AG08396 (cell line): ENCODE results near the gene POTEF.
"Not testable (repeated sequence)": the region's sequence is repeated elsewhere in the genome, so short reads cannot be mapped to it uniquely, and the experiment has no call there.

Source experiments
- DNase-seq: peaks from one replicate; pipeline ENCODE4 v3.0.0; 2012; ENCODE audit warnings: low spot score, mixed read lengths

POTEF gene

DNA sequence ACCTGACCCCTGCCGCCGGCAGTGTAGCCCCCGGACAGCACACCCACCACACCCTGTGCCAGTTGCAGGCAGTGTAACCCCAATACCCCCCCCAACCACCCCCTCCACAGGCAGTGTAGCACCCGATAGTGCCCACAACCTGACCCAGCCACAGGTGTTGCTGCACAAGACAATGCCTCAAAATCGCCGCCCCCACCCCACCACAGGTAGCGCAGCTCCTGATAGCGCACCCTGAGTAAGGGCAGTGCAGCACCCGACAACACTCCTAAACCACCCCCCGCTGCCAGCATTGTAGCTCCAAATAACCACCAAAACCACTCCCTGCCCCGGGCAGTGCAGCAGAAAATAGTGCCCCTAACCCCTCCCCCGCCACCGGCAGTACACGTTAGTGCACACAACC is 558 bp downstream of the POTEF start:
- not testable (repeated sequence) for DNase-seq

DNA sequence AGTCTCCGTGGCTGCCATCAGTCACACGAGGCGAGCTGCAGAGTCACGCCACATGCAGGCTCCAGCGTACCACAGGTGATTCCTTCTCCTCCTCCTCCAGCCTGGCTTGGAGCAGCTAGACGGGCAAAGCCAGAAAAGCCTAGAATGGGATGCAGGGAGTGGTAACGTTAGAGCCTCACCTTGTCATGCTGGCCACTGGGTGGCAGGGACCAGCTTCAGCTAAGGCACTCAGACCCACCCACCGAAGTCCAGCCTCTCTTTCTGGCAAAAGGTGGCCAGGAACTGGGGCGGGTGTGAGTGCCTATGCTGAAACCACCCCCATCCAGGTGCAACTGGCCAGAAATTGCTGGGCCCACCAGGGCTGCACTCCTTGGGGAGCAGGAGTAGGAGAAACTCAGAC is 1.3 kb downstream of the POTEF start:
- not testable (repeated sequence) for DNase-seq

DNA sequence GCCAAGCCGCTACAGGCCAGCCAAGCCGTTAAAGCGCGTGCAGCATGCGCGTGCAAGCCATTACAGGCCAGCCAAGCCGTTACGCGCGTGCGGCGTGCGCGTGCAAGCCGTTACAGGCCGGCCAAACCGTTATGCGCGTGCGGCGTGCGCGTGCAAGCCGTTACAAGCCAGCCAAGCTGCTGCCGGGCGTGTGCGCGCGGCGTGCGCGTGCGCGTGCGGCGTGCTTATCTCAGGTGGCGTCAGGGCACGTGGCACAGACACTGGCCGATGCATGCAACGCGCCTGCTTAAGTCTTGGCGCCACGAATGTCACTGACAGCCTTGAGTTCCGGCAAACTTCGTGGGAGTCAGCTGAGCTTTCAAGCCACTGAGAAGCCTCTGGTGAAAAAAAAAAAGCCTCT is 8.1 kb downstream of the POTEF start:
- DNase-seq, result not testable (repeated sequence)

DNA sequence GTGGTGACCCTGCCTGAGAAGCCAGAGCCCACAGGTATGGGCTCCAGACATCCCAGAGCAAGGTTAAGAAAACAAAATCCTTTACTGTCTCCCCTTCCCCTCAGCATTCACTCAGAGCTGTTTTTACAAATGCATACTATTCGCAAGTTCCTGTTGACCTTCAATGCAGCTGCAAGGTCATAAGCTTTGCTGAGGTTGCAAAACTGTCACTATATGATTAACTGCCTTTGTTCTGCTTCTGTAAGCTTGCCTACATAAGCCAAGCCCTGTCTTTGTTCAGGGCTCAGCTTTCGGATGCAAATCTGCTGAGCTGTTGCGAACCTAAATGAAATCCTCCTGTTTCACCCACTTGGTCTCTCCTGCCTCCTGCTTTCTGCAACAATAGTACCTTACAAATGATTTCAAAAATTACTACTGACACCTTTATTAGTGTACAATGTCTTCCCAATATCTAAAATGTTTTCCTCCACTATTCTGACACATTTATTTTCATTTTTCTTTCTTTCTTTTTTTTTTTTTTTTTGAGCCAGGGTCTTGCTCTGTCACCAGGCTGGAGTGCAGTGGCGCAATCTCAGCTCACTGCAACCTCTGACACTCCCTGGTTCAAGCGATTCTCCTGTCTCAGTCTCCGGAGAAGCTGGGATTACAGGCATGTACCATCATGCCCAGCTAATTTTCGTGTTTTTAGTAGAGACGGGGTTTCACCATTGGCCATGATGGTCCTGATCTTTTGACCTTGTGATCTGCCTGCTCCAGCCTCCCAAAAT is 26.2 kb downstream of the POTEF start:
- DNase-seq, result not testable (repeated sequence)

DNA sequence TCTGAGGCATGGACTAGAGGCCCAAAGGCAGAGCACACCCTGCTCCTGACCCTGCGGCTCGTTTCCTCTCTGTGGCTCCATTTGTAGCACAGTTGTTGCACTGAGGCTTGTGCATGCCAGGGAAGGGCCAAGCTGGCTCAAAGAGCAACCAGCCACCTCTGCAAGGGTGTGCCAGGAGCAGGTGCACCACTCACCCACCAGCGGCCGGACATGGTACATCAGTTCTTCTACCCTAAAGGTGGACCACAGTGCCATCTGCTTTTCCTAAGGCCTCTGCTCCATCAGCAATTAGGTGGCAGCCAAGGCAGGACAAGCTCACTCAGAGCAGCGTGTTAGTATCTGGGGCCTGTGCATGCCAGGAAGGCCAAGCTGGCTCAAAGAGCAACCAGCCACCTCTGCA is 66.4 kb downstream of the POTEF start:
- DNase-seq, result not testable (repeated sequence)

DNA sequence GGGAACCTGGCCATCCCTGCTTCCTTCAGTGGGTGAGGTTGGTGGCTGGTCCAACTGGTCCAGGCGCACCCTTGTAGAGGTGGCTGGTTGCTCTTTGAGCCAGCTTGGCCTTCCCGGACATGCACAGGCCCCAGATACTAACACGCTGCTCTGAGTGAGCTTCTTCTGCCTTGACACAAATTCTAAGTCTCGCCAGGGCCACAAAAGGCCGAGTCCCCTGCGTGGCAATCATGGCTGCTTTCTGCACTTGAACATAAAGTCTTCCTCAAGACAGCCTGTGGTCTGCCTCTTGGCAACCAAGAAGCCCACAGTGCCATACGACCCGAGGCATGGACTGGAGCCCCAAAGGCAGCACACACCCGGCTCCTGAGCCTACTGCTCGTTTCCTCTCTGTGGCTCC is 69.0 kb downstream of the POTEF start:
- DNase-seq, result not testable (repeated sequence)

DNA sequence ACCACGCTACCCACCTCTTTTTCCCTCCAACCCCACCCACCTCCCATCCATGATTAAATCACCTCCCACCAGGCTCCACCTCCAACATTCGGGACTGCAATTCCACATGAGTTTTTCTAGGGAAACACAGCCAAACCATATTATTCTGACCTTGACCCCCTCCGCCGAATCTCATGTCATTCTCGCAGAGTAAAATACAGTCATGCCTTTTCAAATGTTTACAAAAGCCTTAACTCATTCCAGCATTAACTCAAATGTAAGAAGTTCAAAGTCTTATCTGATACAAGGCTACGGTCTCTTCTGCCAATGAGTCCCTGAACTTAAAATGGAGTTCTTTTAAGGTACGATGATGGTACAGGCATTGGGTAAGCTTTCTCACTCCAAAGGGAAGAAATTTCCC is 72.7 kb downstream of the POTEF start:
- not testable (repeated sequence) for DNase-seq

DNA sequence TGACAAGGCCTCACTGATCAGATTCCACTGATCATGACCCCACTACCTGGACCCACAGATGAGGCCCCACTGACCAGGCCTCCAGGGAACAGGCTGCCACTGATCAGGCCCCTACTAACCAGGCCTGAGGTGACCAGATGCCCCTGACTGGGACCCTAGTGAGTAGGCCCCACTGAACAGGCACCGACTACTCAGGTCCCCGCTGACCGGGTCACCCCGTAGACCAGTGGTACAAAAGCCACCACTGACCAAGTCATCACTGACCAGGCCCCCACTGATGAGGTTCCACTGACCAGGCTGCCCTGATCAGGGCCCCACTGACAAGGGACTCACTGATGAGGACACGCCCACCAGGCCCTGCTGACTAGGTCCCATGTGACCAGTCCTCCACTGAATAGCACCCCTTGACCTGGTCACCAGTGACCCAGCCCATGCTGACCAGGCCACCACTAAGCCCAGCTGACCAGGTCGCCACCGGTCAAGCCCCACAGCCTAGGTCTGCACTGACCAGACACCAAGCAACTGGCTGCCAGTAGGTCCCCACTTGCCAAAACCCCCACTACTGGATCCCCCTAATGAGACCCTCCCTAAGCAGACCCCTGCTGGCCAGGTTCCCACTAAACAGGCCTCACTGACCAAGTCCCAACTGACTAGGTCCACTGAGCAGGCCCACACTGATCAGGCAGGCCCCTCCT is 75.7 kb downstream of the POTEF start:
- DNase-seq, result not testable (repeated sequence)

DNA sequence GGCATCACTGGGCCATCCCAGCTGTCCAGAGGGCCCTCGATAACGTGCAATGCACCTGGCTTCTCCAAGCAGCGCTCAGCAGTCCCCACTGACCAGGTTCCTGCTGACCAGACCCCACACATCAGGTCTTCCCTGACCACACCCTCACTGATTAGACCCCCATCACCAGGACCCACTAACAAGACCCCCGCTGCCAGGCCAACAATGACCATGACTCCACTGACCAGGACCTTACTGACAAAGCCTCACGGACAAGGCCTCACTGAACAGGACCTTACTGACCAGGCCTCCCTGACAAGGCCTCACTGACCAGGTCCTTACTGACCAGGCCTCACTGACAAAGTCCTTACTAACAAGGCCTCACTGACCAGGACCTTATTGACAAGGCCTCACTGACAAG is 76.6 kb downstream of the POTEF start:
- DNase-seq, result not testable (repeated sequence)

DNA sequence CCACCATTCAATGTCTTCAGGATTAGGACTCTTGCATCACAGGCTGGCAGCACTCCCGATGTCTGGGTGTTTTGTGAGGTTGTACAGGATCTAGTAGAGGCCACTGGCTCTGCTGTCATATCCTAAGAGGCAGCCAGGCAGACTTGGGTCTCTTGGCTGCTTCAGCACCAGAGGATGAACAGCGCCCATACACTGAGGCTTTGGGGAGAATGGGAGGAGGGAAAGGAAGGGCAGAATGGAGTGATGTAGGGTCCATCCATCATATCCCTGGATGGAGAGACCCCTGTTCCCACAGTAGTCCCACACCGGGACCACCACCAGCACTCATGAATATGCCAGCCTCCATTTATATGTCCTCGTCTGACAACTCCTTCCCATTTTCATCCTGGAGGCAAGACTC is 80.6 kb downstream of the POTEF start:
- DNase-seq, result not testable (repeated sequence)

DNA sequence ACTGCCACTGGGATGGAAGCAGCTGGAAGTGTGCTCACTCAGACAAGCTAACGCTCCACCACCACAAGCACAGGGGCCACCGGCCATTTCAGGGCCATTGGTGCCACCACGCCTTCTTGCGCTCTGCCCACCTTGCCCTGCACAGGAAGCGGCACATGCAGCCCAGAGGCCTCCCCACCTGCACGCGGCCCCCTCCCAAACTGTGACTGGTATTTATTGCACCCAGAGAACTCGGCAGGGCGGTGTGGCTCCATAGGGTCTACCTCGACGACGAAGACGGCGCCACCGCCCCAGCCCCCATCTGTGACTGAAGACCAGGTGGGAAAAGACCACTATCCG is 90.8 kb downstream of the POTEF start:
- DNase-seq, result not testable (repeated sequence)

DNA sequence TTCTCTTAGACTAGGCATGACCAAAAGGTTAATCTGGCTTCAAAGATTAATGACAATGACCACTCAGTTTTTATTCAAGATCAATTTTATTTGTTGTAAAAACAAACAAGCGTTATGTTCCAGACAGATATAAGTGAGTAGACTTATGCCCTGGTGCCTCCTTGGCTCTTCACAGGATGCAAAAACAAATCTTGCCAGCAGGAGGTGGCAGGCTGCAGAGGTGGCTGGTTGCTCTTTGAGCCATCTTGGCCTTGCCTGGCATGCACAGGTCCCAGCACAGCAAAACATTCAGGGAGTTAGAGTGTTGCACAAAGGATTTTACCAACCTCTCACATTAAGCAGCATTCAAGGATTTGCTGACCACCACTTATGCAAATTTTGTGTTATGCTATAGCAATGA is 103.1 kb downstream of the POTEF start:
- DNase-seq, result not testable (repeated sequence)
